Ishikawa (cell line): ENCODE data around the gene ADAM10.
A peak's percentile ranks its signal among the peaks of the same experiment; 100 is the strongest.

Experiments
- CEBPB ChIP-seq: IDR thresholded peaks from 2 replicates; pipeline ENCODE4 v1.6.1; 2012
- CREB1 ChIP-seq: IDR thresholded peaks from 2 replicates; pipeline ENCODE4 v1.6.1; 2012; ENCODE audit warnings: low read depth
- EGR1 ChIP-seq: IDR thresholded peaks from 2 replicates; pipeline ENCODE4 v1.6.1; 2012
- EP300 ChIP-seq: IDR thresholded peaks from 2 replicates; pipeline ENCODE4 v1.6.1; 2012; ENCODE audit warnings: borderline replicate concordance
- FOXM1 ChIP-seq: IDR thresholded peaks from 2 replicates; pipeline ENCODE4 v1.6.1; 2012; ENCODE audit warnings: low read depth, borderline replicate concordance
- MAX ChIP-seq: IDR thresholded peaks from 2 replicates; pipeline ENCODE4 v1.6.1; 2012
- NFIC ChIP-seq: IDR thresholded peaks from 2 replicates; pipeline ENCODE4 v1.6.1; 2012
- RAD21 ChIP-seq: IDR thresholded peaks from 2 replicates; pipeline ENCODE4 v1.6.1; 2012; ENCODE audit warnings: low read depth
- TAF1 ChIP-seq: IDR thresholded peaks from 2 replicates; pipeline ENCODE4 v1.6.1; 2012; ENCODE audit warnings: low read depth, mild to moderate bottlenecking
- TCF12 ChIP-seq: IDR thresholded peaks from 2 replicates; pipeline ENCODE4 v1.6.1; 2012; ENCODE audit warnings: low read depth
- TEAD4 ChIP-seq: IDR thresholded peaks from 2 replicates; pipeline ENCODE4 v1.6.1; 2012
- USF1 ChIP-seq: IDR thresholded peaks from 2 replicates; pipeline ENCODE4 v1.6.1; 2012
- YY1 ChIP-seq: IDR thresholded peaks from 2 replicates; pipeline ENCODE4 v1.6.1; 2012; ENCODE audit warnings: low read depth
- ZBTB7A ChIP-seq: IDR thresholded peaks from 2 replicates; pipeline ENCODE4 v1.6.1; 2012; ENCODE audit warnings: low read depth
- TF ChIP-seq, protein P1 (sequence below): IDR thresholded peaks from 2 replicates; pipeline ENCODE4 v1.6.1; 2012; ENCODE audit warnings: low read depth, mild to moderate bottlenecking

ADAM10 gene

GRCh38 chr15:58777107-58777506, 27.6 kb upstream of the ADAM10 start:
- no peak for TF ChIP-seq NFIC
- no peak for TF ChIP-seq CEBPB
- no peak for TF ChIP-seq MAX

GRCh38 chr15:58775402-58775801, 25.9 kb upstream of the ADAM10 start:
- TF ChIP-seq FOXM1: no peak
- no peak for TF ChIP-seq MAX
- no peak for TF ChIP-seq YY1
- TF ChIP-seq USF1: no peak

DNA sequence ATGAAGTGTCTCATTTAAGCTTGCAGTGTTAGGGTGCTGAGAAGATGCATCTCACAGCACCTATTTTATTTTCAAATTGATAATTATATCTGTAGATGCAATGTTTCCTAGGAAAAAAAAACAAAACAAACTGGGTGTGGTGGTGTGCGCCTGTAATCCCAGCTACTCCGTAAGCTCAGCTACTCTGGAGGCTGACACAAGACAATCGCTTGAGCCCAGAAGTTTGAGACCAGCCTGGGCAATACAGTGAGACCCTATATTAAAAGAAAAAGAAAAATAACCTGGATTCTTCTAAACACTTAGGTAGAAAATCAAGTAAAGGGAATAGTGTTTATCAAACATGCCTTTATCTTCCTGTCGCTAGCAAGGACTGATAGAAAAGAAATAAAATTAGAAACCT, 23.5 kb upstream of the ADAM10 start:
- no peak for TF ChIP-seq RAD21
- no peak for TF ChIP-seq FOXM1
- TF ChIP-seq EP300: no peak
- no peak for TF ChIP-seq USF1
- TF ChIP-seq TAF1: no peak
- TF ChIP-seq NFIC: no peak
- no peak for TF ChIP-seq YY1
- no peak for TF ChIP-seq TCF12
- TF ChIP-seq, protein P1, sequence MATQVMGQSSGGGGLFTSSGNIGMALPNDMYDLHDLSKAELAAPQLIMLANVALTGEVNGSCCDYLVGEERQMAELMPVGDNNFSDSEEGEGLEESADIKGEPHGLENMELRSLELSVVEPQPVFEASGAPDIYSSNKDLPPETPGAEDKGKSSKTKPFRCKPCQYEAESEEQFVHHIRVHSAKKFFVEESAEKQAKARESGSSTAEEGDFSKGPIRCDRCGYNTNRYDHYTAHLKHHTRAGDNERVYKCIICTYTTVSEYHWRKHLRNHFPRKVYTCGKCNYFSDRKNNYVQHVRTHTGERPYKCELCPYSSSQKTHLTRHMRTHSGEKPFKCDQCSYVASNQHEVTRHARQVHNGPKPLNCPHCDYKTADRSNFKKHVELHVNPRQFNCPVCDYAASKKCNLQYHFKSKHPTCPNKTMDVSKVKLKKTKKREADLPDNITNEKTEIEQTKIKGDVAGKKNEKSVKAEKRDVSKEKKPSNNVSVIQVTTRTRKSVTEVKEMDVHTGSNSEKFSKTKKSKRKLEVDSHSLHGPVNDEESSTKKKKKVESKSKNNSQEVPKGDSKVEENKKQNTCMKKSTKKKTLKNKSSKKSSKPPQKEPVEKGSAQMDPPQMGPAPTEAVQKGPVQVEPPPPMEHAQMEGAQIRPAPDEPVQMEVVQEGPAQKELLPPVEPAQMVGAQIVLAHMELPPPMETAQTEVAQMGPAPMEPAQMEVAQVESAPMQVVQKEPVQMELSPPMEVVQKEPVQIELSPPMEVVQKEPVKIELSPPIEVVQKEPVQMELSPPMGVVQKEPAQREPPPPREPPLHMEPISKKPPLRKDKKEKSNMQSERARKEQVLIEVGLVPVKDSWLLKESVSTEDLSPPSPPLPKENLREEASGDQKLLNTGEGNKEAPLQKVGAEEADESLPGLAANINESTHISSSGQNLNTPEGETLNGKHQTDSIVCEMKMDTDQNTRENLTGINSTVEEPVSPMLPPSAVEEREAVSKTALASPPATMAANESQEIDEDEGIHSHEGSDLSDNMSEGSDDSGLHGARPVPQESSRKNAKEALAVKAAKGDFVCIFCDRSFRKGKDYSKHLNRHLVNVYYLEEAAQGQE: no peak
- TF ChIP-seq MAX: no peak
- no peak for TF ChIP-seq EGR1
- TF ChIP-seq ZBTB7A: no peak

DNA sequence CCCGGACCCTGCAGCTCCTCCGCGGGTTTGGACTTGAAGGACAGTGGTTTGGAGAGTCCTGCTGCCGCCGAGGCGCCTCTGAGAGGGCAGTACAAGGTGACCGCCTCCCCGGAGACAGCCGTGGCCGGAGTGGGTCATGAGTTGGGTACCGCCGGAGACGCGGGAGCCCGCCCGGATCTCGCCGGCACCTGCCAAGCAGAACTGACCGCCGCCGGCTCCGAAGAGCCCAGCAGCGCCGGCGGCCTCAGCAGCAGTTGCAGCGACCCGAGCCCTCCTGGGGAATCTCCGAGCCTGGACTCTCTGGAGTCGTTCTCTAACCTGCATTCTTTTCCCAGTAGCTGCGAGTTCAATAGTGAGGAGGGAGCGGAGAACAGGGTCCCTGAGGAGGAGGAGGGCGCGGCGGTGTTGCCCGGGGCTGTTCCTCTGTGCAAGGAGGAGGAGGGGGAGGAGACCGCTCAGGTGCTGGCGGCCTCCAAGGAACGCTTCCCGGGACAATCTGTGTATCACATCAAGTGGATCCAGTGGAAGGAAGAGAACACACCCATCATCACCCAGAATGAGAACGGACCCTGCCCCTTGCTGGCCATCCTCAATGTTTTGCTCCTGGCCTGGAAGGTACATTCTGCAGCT, 22.2 kb upstream of the ADAM10 start:
- TF ChIP-seq FOXM1 (no peak), NFIC (no peak)

GRCh38 chr15:58770857-58771620, 21.5 kb upstream of the ADAM10 start, which contains the start of gene MINDY2:
TSS of gene MINDY2 (plus strand) at chr15:58771302. CDS start at chr15:58771396, 94 bp downstream.
- TF ChIP-seq TCF12: peak; percentile 78
- TF ChIP-seq FOXM1: peak; percentile 56; the same call in 1 of the 2 replicates
- peak; percentile 94 for TF ChIP-seq MAX
- TF ChIP-seq RAD21: peak; percentile 32; the same call in 1 of the 2 replicates
- peak; percentile 18; the same call in 1 of the 2 replicates for TF ChIP-seq NFIC
- TF ChIP-seq YY1: peak; percentile 94
- TF ChIP-seq TAF1: peak; percentile 95
- TF ChIP-seq TEAD4: no peak; the same call in 1 of the 2 replicates
- TF ChIP-seq ZBTB7A: no peak
- TF ChIP-seq EP300: peak; percentile 58; the same call in 1 of the 2 replicates
- TF ChIP-seq, protein P1: no peak
- TF ChIP-seq CEBPB: no peak
- TF ChIP-seq USF1: peak; percentile 93
- TF ChIP-seq EGR1: peak; percentile 88
- TF ChIP-seq CREB1: no peak

DNA sequence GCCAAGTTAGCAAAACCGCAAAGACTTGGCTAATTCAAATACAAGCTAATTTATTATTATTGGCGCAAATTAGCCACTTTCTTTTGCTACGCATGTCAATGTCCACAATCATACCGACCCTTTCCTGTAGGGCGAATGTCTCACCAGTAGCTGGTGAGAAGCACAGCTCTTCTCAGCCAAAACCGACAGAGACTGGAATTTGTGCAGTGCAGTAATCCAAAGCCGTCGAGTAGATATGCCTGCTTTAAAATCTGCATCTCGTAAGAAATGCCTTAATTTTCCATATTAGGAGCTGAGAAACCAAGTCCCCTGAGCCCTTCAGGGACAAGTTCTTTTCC, 21.0 kb upstream of the ADAM10 start:
- TF ChIP-seq NFIC: no peak; the same call in 1 of the 2 replicates
- no peak for TF ChIP-seq FOXM1
- no peak for TF ChIP-seq CREB1
- TF ChIP-seq, protein P1: no peak
- TF ChIP-seq USF1: no peak
- no peak for TF ChIP-seq EP300
- no peak for TF ChIP-seq ZBTB7A
- TF ChIP-seq TEAD4: no peak
- no peak for TF ChIP-seq TAF1
- no peak for TF ChIP-seq CEBPB
- TF ChIP-seq MAX: no peak
- TF ChIP-seq TCF12: no peak
